ENCODE data around the gene ARFIP2. TPM values are rescaled to one million over a fixed set of nuclear protein-coding genes. Genes with fewer than 3 reads are reported as not detected.

The ARFIP2 gene
- total and polyA plus RNA-seq, 2 of the 8 experiments (the other 6 are each of a cell fraction or from before 2014, with no cell fraction given): 48.3 to 48.7 TPM

DNA sequence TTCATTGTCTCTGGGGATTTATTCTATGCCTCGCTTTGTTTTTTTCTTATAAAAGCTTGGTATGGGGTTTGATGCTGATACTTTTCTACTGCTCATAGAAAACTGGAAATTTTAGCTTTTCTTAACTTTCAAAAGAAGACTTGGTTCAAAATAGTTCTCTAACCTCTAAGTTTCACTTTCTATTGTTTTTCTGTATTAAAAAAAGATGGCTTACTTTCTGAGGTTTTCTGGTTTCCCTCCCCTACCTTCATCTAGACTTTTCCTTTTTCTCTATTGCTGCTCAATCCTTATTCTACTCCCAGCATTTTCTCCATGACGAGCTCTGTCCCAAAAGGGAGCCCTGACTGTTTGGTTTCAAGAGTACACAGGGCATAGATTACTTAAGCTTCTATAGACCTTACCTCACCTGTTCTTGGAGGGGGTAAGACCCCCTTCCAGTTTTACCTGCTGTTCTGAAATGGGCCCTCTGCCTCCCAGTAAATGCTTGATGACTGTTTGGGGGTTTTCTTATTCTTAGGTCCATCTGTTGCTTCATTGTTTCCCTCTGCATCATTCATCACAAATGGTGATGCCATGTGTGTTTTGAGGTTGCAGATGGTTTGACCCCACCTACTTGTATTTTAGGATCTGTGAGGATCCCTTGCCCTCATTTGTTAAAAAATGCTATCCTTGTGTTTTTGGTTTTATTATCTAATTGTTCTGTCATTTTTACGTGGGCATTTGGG lies 45.4 kb upstream of the ARFIP2 start:
- POLR2A ChIA-PET (ENCODE audit: partially characterized antibody): no interaction called here
- no peak overlapping the region for H3K14ac ChIP-seq (ENCODE audit: insufficient read length)
- no peak overlapping the region for H2AK5ac ChIP-seq (ENCODE audit: low read depth, low read length)
- H4K20me1 ChIP-seq (replicated peaks in 1 of 2; ENCODE audit: control insufficient read depth in 1 of 2, insufficient read depth in 2 of 2, low read length in 2 of 2): no peaks in the 10 kb centered on the region
- H3K56ac ChIP-seq (replicated peaks; ENCODE audit: insufficient read length, low read depth, low read length): no peak overlapping the region
- FAIRE-seq (no peak), DNase-seq (ENCODE audit: low read depth in 1 of 2, low spot score in 2 of 2) (no peak)
- no peaks in the 10 kb centered on the region for H3K79me1 ChIP-seq (ENCODE audit: low read depth, low read length)
- H3K18ac ChIP-seq (ENCODE audit: extremely low read depth, low read length): no peak overlapping the region
- no peak overlapping the region for H3K23ac ChIP-seq (ENCODE audit: insufficient read length)
- H2BK120ac ChIP-seq (replicated peaks; ENCODE audit: low read depth, low read length): no peak overlapping the region
- no peak overlapping the region for H3K4ac ChIP-seq (replicated peaks; ENCODE audit: insufficient read length, low read depth, low read length)
- no peak overlapping the region for H2BK12ac ChIP-seq (ENCODE audit: low read depth, low read length)
- H3K23me2 ChIP-seq (ENCODE audit: low read depth, low read length): no peaks in the 10 kb centered on the region
- H2BK5ac ChIP-seq (ENCODE audit: low read depth, low read length): no peak overlapping the region
- no peak overlapping the region for H4K5ac ChIP-seq (ENCODE audit: insufficient read length, low read depth, low read length)
- H3K36me3 ChIP-seq (ENCODE audit: control insufficient read depth in 2 of 4, insufficient read depth in 4 of 4, low read length in 3 of 4): no peaks in the 10 kb centered on the region
- CTCF ChIA-PET (ENCODE audit: partially characterized antibody): interaction anchor here (0.6 to 1.4 kb wide), 6 partner anchors 22 to 154 kb away, joined by 3 to 8 read pairs (median 3); no protein-coding TSS in a partner anchor
- no peaks in the 10 kb centered on the region for H3K79me2 ChIP-seq (ENCODE audit: control insufficient read depth in 1 of 2, insufficient read depth in 2 of 2, low read length in 2 of 2)
- no peaks in the 10 kb centered on the region for H3K4me1 ChIP-seq (replicated peaks in 1 of 4; ENCODE audit: control insufficient read depth in 3 of 4, insufficient read depth in 4 of 4, low read length in 3 of 4)
- no peak overlapping the region for H2BK20ac ChIP-seq (ENCODE audit: low read length)
- H2BK15ac ChIP-seq (ENCODE audit: low read length): no peak overlapping the region
- no peak overlapping the region for H3K4me3 ChIP-seq (ENCODE audit: extremely low read depth in 1 of 4, insufficient read depth in 2 of 4, low read depth in 3 of 4, low read length in 4 of 4)
- 87% methylated on average over 3 of the region's 3 CpGs; no CpG with 5 or more reads in 1 of the 2 experiments for WGBS, 2 experiments (ENCODE audit: extremely low coverage in 1 of 2, insufficient coverage in 1 of 2, insufficient read length in 1 of 2, insufficient replicate concordance in 2 of 2, low coverage in 1 of 2, low lambda C conversion rate in 2 of 2, missing lambda C conversion rate in 1 of 2)
- no peak overlapping the region for H3K27ac ChIP-seq (ENCODE audit: low read depth, low read length)
- H3K9me3 ChIP-seq (ENCODE audit: insufficient read depth in 2 of 2, low read depth in 1 of 2, low read length in 1 of 2): no peaks in the 10 kb centered on the region
- H3K27me3 ChIP-seq (replicated peaks in 1 of 4; ENCODE audit: control insufficient read depth in 3 of 4, extremely low read depth in 1 of 4, insufficient read depth in 3 of 4, low read length in 3 of 4): no peaks in the 10 kb centered on the region
- no peak overlapping the region for H4K91ac ChIP-seq (replicated peaks; ENCODE audit: insufficient read length, low read length)
- H4K8ac ChIP-seq (ENCODE audit: extremely low read depth, insufficient read depth, low read length): no peak overlapping the region
- no peak for TF ChIP-seq FOSL1 (IDR thresholded peaks at IDR 0.05; ENCODE audit: insufficient read depth, low read depth, low read length)
- TF ChIP-seq, protein P1, sequence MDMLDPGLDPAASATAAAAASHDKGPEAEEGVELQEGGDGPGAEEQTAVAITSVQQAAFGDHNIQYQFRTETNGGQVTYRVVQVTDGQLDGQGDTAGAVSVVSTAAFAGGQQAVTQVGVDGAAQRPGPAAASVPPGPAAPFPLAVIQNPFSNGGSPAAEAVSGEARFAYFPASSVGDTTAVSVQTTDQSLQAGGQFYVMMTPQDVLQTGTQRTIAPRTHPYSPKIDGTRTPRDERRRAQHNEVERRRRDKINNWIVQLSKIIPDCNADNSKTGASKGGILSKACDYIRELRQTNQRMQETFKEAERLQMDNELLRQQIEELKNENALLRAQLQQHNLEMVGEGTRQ (IDR thresholded peaks at IDR 0.05; ENCODE audit: low read length): no peak
- TF ChIP-seq SIN3A (conservative IDR thresholded peaks at IDR 0.05 in 1 of 2, IDR thresholded peaks at IDR 0.05 in 1 of 2; ENCODE audit: low read depth in 1 of 2, low read length in 2 of 2): no peak
- no peak overlapping the region for H3K4me2 ChIP-seq (ENCODE audit: insufficient read depth in 1 of 2, low read depth in 2 of 2, low read length in 2 of 2)
- H2AFZ ChIP-seq (ENCODE audit: low read length): no peak overlapping the region
- H3K9ac ChIP-seq (replicated peaks in 1 of 4; ENCODE audit: extremely low read depth in 1 of 4, low read depth in 3 of 4, low read length in 3 of 4): no peak overlapping the region; a peak in 1 of 7 replicates
